ENCODE measurements around the gene SNX11.
"Not testable (repeated sequence)": the region's sequence is repeated elsewhere in the genome, so short reads cannot be mapped to it uniquely, and the experiment has no call there.

GRCh38 chr17:48073566-48074094 is 33.9 kb upstream of the SNX11 start:
- not testable (repeated sequence) for TF ChIP-seq POLR2AphosphoS5, POLR2A (IDR thresholded peaks at IDR 0.05; ENCODE audit: low read depth, low read length)
